HCT116 (cell line): Measurements from ENCODE around the gene HSP90AB1. TPM values are rescaled to one million over a fixed set of nuclear protein-coding genes. Genes with fewer than 3 reads are reported as not detected.

Experiments used
- ATAC-seq: fragments of 200-7000 bp; cut with Tn5 transposase; 2 replicates; pipeline ENCODE4 v1.9.1; 2020; ENCODE audit warnings: mild to moderate bottlenecking, moderate library complexity
- BruUV-seq: library from RNA; stranded (reverse); fragments of 400-500 nt; replicated peaks from 2 replicates; lab custom pipeline; 2021; lab: Mats Ljungman, UMichigan
- CTCF ChIA-PET: fragments of 300-600 bp; sonication (Branson Sonifier 250); formaldehyde crosslinking; loops from one replicate; lab custom pipeline; 2021; ENCODE audit warnings: antibody characterized with exemption; lab: Charles Lee
- POLR2A ChIA-PET: fragments of 300-600, 350-600 bp; sonication (Branson Sonifier 250); formaldehyde crosslinking; loops from one replicate; lab custom pipeline; 2021; ENCODE audit warnings: antibody characterized with exemption; lab: Charles Lee
- RAD21 ChIA-PET, 2 experiments: fragments of 300-600 bp; sonication (Branson Sonifier 250); formaldehyde crosslinking; loops; one replicate each; lab custom pipeline; 2023; ENCODE audit warnings: low total read pairs in 2 of 2; ENCODE audit not compliant: uncharacterized antibody in 2 of 2, unreplicated experiment in 2 of 2, low non-redundant PET in 1 of 2; lab: Charles Lee
- DNase-seq: peaks from one replicate; pipeline ENCODE4 v3.0.0-alpha.2; 2010; ENCODE audit warnings: low read depth, low spot score
- H2AFZ ChIP-seq: fragments of 200-600 bp; shearing (Covaris generic), sonication (generic); 2 replicates; pipeline ENCODE4 v1.6.1; 2017; ENCODE audit warnings: low read depth, mixed run types, mixed read lengths, antibody characterized with exemption, low read length; ENCODE audit not compliant: poor library complexity, severe bottlenecking
- H3K27ac ChIP-seq: 2 replicates; pipeline ENCODE4 v1.5.1; 2012; ENCODE audit warnings: low read depth, low read length
- H3K27me3 ChIP-seq: fragments of 200-600 bp; sonication (generic); 2 replicates; pipeline ENCODE4 v1.6.1; 2016; ENCODE audit warnings: mixed run types, low read length, mixed read lengths; ENCODE audit not compliant: insufficient read depth
- H3K36me3 ChIP-seq, 2 experiments: fragments of 200-500 bp in 1 of 2; fragments of 200-600 bp in 1 of 2; sonication (Bioruptor generic) in 1 of 2; sonication (generic) in 1 of 2; 2 replicates each; pipeline versions ENCODE4 v1.5.1 to v1.6.1; 2014 to 2016; ENCODE audit warnings: low read length in 2 of 2, inconsistent platforms in 1 of 2, mixed read lengths in 1 of 2, mixed run types in 1 of 2; ENCODE audit not compliant: insufficient read depth in 2 of 2, control insufficient read depth in 1 of 2
- H3K4me1 ChIP-seq, 2 experiments: fragments of 200-600 bp in 1 of 2; sonication (generic) in 1 of 2; 2 replicates each; pipeline versions ENCODE4 v1.5.1 to v1.6.1; 2012 to 2017; ENCODE audit warnings: low read length in 2 of 2, inconsistent platforms in 1 of 2, mild to moderate bottlenecking in 1 of 2, mixed read lengths in 1 of 2, mixed run types in 1 of 2, moderate library complexity in 1 of 2; ENCODE audit not compliant: insufficient read depth in 2 of 2, control insufficient read depth in 1 of 2
- H3K4me2 ChIP-seq: fragments of 200-600 bp; sonication (generic); 2 replicates; pipeline ENCODE4 v1.6.1; 2017; ENCODE audit warnings: mixed run types, low read length, mixed read lengths
- H3K4me3 ChIP-seq, 2 experiments: fragments of 200-600 bp in 1 of 2; sonication (generic) in 1 of 2; replicated peaks in 1 of 2; 2 replicates each; pipeline ENCODE4 v1.5.1; 2011 to 2016; ENCODE audit warnings: low read length in 2 of 2, control low read depth in 1 of 2, low read depth in 1 of 2, mild to moderate bottlenecking in 1 of 2, mixed read lengths in 1 of 2, mixed run types in 1 of 2
- H3K79me2 ChIP-seq: fragments of 200-600 bp; sonication (generic); 2 replicates; pipeline ENCODE4 v1.6.1; 2017; ENCODE audit warnings: mild to moderate bottlenecking, mixed run types, low read length, moderate library complexity, mixed read lengths; ENCODE audit not compliant: insufficient read depth
- H3K9ac ChIP-seq: fragments of 200-600 bp; sonication (generic); 2 replicates; pipeline ENCODE4 v1.6.1; 2016; ENCODE audit warnings: low read length, mixed read lengths
- H3K9me2 ChIP-seq: fragments of 200-600 bp; sonication (generic), shearing (Covaris generic); 2 replicates; pipeline ENCODE4 v1.6.1; 2017; ENCODE audit warnings: mixed run types, mild to moderate bottlenecking, moderate library complexity; ENCODE audit not compliant: insufficient read depth
- H3K9me3 ChIP-seq, 2 experiments: fragments of 200-500 bp in 1 of 2; fragments of 200-600 bp in 1 of 2; sonication (Bioruptor generic) in 1 of 2; sonication (generic) in 1 of 2; 2 replicates each; pipeline ENCODE4 v1.6.1; 2014 to 2017; ENCODE audit warnings: low read length in 2 of 2, mixed read lengths in 2 of 2, inconsistent platforms in 1 of 2, low read depth in 1 of 2, mild to moderate bottlenecking in 1 of 2, mixed run types in 1 of 2, moderate library complexity in 1 of 2; ENCODE audit not compliant: control insufficient read depth in 1 of 2, insufficient read depth in 1 of 2
- H4K20me1 ChIP-seq: fragments of 200-600 bp; sonication (generic), shearing (Covaris generic); 2 replicates; pipeline ENCODE4 v1.6.1; 2017; ENCODE audit warnings: mixed run types, mild to moderate bottlenecking, moderate library complexity; ENCODE audit not compliant: insufficient read depth
- FOSL1 ChIP-seq: IDR thresholded peaks from 2 replicates; pipeline ENCODE4 v1.6.1; 2012; ENCODE audit warnings: low read depth
- JUND ChIP-seq: IDR thresholded peaks from 2 replicates; pipeline ENCODE4 v1.6.1; 2012
- POLR2A ChIP-seq: IDR thresholded peaks from 2 replicates; pipeline ENCODE4 v1.7.0; 2011; ENCODE audit warnings: borderline replicate concordance; ENCODE audit not compliant: insufficient read depth, insufficient read length; ENCODE audit errors: extremely low read depth
- SIN3A ChIP-seq: IDR thresholded peaks from 2 replicates; pipeline ENCODE4 v1.6.1; 2012; ENCODE audit warnings: low read depth
- ZBTB33 ChIP-seq: IDR thresholded peaks from 2 replicates; pipeline ENCODE4 v1.6.1; 2011; ENCODE audit warnings: mild to moderate bottlenecking, low read length, moderate library complexity; ENCODE audit not compliant: insufficient replicate concordance; ENCODE audit errors: extremely low read depth
- ZNF274 ChIP-seq: fragments of 200-500 bp; sonication (Bioruptor generic); IDR thresholded peaks from 2 replicates; pipeline ENCODE4 v1.6.1; 2014; ENCODE audit warnings: mild to moderate bottlenecking, low read depth, low read length, inconsistent platforms
- intact Hi-C: fragments of 100-400 bp; cut with micrococcal nuclease; formaldehyde crosslinking; loops from 2 replicates; pipeline ENCODE4 v1.10.0; 2022
- total RNA-seq: library from RNA; stranded (reverse); gene quantifications from one replicate; pipeline ENCODE4 v1.2.1, GENCODE V29; 2021; ENCODE audit not compliant: unreplicated experiment

Gene HSP90AB1
- total RNA-seq, 1 experiment from 2014 or later = 2,554 TPM

GRCh38 chr6:44226368-44227147 is 20.3 kb upstream of the HSP90AB1 start:
- H3K9ac ChIP-seq = no peak overlapping the region
- no peak for TF ChIP-seq ZBTB33
- no peak for TF ChIP-seq SIN3A
- no peak for TF ChIP-seq POLR2A
- no peak for TF ChIP-seq ZNF274
- TF ChIP-seq JUND = no peak
- TF ChIP-seq FOSL1 = no peak
- RAD21 ChIA-PET = no interaction called here
- H3K9me3 ChIP-seq = no peaks in the 10 kb centered on the region
- no peak for DNase-seq
- no peak for ATAC-seq
- BruUV-seq = no TSS peak
- no peaks in the 10 kb centered on the region for H3K27me3 ChIP-seq
- peaks cover 4% of the 10 kb centered on the region; the same call in 1 of the 2 replicates for H4K20me1 ChIP-seq
- H3K9me2 ChIP-seq = no peaks in the 10 kb centered on the region
- H3K36me3 ChIP-seq = peaks cover 10 to 31% of the 10 kb centered on the region in 2 experiments; a peak in 3 of 4 replicates
- H3K4me2 ChIP-seq = no peak overlapping the region
- H3K4me3 ChIP-seq = no peak overlapping the region
- no peak overlapping the region for H2AFZ ChIP-seq
- intact Hi-C loops = no loop called here
- no peak overlapping the region for H3K27ac ChIP-seq
- H3K4me1 ChIP-seq = peaks cover 22 to 42% of the 10 kb centered on the region in 2 experiments
- POLR2A ChIA-PET = no interaction called here
- peaks cover 55% of the 10 kb centered on the region for H3K79me2 ChIP-seq
- CTCF ChIA-PET = no interaction called here
